ENCODE results near the gene PSD2. TPM values are rescaled to one million over a fixed set of nuclear protein-coding genes. Genes with fewer than 3 reads are reported as not detected.

Gene PSD2
- total RNA-seq, 1 donor from 2014 or later: 0.14 TPM

DNA sequence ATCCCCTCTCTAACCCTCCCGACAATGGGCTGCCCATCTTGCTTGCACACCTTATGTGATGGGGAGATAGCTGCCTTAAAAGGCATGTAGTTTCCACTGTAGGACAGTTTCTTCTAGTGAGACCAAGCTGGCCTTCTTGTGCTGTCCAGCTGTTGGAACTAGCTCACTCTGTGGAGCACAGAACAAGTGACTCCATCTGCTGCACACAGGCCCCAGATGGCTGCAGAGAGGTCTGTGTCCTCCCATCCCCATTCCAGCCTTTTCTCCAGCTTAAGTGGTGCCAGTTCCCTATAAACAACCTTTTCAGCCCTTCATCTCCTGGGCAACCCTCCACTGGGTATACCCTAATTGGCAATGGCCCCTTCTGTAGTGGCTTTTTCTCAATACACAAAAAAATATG, 18.7 kb upstream of the PSD2 start:
- Mint-ChIP-seq H3K27ac (no peak overlapping the region), H3K4me3 (ENCODE audit: low read depth) (no peak overlapping the region), H3K27me3 (peaks cover 38% of the 10 kb centered on the region), H3K9me3 (ENCODE audit: low read depth) (no peaks in the 10 kb centered on the region), H3K4me1 (ENCODE audit: low read depth) (no peaks in the 10 kb centered on the region), H3K36me3 (ENCODE audit: insufficient read depth) (no peaks in the 10 kb centered on the region)
- TF ChIP-seq, protein P1, sequence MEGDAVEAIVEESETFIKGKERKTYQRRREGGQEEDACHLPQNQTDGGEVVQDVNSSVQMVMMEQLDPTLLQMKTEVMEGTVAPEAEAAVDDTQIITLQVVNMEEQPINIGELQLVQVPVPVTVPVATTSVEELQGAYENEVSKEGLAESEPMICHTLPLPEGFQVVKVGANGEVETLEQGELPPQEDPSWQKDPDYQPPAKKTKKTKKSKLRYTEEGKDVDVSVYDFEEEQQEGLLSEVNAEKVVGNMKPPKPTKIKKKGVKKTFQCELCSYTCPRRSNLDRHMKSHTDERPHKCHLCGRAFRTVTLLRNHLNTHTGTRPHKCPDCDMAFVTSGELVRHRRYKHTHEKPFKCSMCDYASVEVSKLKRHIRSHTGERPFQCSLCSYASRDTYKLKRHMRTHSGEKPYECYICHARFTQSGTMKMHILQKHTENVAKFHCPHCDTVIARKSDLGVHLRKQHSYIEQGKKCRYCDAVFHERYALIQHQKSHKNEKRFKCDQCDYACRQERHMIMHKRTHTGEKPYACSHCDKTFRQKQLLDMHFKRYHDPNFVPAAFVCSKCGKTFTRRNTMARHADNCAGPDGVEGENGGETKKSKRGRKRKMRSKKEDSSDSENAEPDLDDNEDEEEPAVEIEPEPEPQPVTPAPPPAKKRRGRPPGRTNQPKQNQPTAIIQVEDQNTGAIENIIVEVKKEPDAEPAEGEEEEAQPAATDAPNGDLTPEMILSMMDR (IDR thresholded peaks at IDR 0.05; ENCODE audit: unreplicated experiment): no peak
- DNase-seq (ENCODE audit: low spot score, unreplicated experiment): no peak

DNA sequence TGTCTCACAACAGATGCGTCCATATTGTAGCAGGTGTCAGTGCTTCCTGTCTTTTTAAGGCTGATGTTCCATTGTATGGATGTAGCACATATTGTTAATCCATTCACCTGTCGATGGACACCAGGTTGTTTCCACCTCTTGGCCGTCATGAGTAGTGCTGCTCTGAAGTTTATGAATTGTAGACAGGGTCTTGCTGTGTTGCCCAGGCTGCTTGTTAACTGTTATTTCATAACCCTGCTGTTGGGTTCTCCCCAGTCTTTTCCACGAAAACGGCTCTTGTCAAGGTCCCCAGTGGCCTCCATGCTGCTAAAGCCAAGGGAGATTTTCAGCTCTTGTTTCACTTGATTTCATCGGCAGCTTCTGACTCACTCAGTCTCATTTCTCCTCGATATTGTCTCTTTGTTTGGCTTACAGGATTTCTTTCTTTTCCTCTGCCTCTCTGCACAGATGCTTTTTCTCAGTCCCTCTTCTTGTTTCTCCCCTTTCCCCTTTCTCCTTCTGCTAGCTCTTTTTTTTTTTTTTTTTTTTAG, 12.1 kb upstream of the PSD2 start:
- Mint-ChIP-seq H3K36me3 (ENCODE audit: insufficient read depth) (no peaks in the 10 kb centered on the region), H3K9me3 (ENCODE audit: low read depth) (no peaks in the 10 kb centered on the region), H3K4me1 (ENCODE audit: low read depth) (peaks cover 1% of the 10 kb centered on the region), H3K4me3 (ENCODE audit: low read depth) (no peak overlapping the region), H3K27me3 (peaks cover 47% of the 10 kb centered on the region), H3K27ac (no peak overlapping the region)
- no peak for DNase-seq (ENCODE audit: low spot score, unreplicated experiment)
- TF ChIP-seq, protein P1 (IDR thresholded peaks at IDR 0.05; ENCODE audit: unreplicated experiment): no peak

DNA sequence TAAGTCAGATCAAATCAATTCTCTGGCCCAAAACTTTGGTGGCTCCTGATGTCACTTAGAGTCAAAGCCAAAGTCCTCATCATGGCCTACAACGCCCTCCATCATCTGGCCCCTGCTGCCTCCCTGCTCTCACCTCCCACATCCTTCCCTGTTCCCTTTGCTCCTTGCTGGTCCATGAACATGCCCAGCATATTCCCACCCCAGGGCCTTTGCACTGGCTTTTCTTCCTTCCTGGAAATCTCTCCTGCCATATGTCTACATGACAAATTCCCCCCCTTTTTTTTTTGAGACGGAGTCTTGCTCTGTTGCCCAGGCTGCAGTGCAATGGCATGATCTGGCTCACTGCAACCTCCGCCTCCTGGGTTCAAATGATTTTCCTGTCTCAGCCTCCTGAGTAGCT, 11.1 kb upstream of the PSD2 start:
- peaks cover 52% of the 10 kb centered on the region for H3K27me3 Mint-ChIP-seq
- no peak for DNase-seq (ENCODE audit: low spot score, unreplicated experiment)
- TF ChIP-seq, protein P1 (IDR thresholded peaks at IDR 0.05; ENCODE audit: unreplicated experiment): no peak
- no peak overlapping the region for H3K4me3 Mint-ChIP-seq (ENCODE audit: low read depth)
- H3K9me3 Mint-ChIP-seq (ENCODE audit: low read depth): no peaks in the 10 kb centered on the region
- H3K4me1 Mint-ChIP-seq (ENCODE audit: low read depth): peaks cover 1% of the 10 kb centered on the region
- no peak overlapping the region for H3K27ac Mint-ChIP-seq
- H3K36me3 Mint-ChIP-seq (ENCODE audit: insufficient read depth): no peaks in the 10 kb centered on the region

DNA sequence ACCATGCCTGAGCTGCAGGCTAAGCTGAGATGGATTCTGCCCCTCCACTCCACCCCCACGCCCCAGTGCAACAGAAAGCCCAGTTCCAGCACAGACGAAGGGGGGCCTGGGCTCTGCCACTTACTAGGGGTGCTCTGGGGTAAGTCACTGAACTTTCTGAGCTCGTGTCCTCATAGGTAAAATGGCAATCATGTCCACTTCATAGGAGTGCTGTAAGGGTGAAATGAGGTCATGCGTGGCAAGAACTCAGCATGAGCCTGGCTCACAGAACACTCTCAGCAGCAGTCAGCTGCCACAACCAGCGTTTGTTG, 8.4 kb upstream of the PSD2 start:
- TF ChIP-seq, protein P1 (IDR thresholded peaks at IDR 0.05; ENCODE audit: unreplicated experiment): no peak
- Mint-ChIP-seq H3K4me3 (ENCODE audit: low read depth) (no peak overlapping the region), H3K4me1 (ENCODE audit: low read depth) (peaks cover 1% of the 10 kb centered on the region), H3K9me3 (ENCODE audit: low read depth) (no peaks in the 10 kb centered on the region), H3K36me3 (ENCODE audit: insufficient read depth) (no peaks in the 10 kb centered on the region), H3K27me3 (peaks cover 67% of the 10 kb centered on the region), H3K27ac (no peak overlapping the region)
- no peak for DNase-seq (ENCODE audit: low spot score, unreplicated experiment)

DNA sequence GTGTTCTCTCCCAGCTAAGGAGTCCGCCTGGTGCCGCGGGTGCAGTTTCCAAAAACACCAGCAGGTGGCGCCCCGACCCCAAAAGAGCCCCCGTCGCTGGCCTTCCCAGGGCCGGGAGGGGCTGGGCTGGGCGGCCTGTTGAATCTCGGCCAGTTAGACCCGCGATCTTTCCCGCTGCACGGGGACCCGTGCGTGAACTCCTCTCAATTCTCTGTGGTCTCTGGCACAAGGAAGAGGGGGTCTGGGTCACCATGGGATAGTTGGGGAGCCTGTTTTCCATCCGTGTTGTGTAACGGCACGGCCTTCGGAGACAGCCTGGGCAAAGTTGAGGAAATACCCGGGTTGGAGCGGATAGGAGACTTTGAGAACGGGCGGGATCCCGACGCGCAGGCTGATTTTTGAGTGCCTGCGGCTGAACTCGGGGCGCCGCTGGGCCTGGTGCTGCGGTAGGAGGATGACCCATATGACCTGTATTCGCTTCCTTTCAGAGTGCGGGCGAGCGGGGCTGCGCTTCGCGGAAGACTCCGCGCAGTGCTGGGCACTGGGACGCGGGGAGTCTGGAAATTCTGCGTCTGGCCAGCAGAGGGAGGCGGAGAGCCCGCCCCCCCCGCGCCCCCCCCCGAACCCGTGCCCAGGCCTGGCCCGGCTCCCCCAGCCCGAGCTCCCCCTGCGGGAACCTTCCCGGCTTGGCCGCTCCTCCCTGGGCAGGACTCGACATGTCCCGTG, 7.9 kb upstream of the PSD2 start:
- peak; percentile 96 for DNase-seq (ENCODE audit: low spot score, unreplicated experiment)
- peak overlapping the region; percentile 89 for H3K4me3 Mint-ChIP-seq (ENCODE audit: low read depth)
- H3K36me3 Mint-ChIP-seq (ENCODE audit: insufficient read depth): no peaks in the 10 kb centered on the region
- no peaks in the 10 kb centered on the region for H3K9me3 Mint-ChIP-seq (ENCODE audit: low read depth)
- TF ChIP-seq, protein P1 (IDR thresholded peaks at IDR 0.05; ENCODE audit: unreplicated experiment): peak; percentile 84
- H3K27me3 Mint-ChIP-seq: peaks cover 72% of the 10 kb centered on the region
- H3K27ac Mint-ChIP-seq: peak overlapping the region; percentile 59
- peaks cover 1% of the 10 kb centered on the region for H3K4me1 Mint-ChIP-seq (ENCODE audit: low read depth)
